GM23248 (cell line): Measurements from ENCODE around the gene FTO.

Experiments
- EZH2 ChIP-seq: fragments of 200-600 bp; sonication (generic); IDR thresholded peaks from 2 replicates; pipeline ENCODE4 v1.6.1; 2018; ENCODE audit warnings: antibody characterized with exemption, mild to moderate bottlenecking; ENCODE audit not compliant: insufficient read depth, poor library complexity, severe bottlenecking
- EZH2phosphoT487 ChIP-seq: fragments of 200-600 bp; sonication (generic); IDR thresholded peaks from 2 replicates; pipeline ENCODE4 v1.6.1; 2018; ENCODE audit warnings: antibody characterized with exemption, moderate library complexity, mild to moderate bottlenecking, low read depth; ENCODE audit not compliant: insufficient read depth

GRCh38 chr16:53855056-53855455 lies 151.1 kb downstream of the FTO start:
- TF ChIP-seq EZH2 (no peak), EZH2phosphoT487 (no peak)
